Epithelial cell of umbilical artery (primary cell): ENCODE measurements around the gene ATP9A. TPM values are rescaled to one million over a fixed set of nuclear protein-coding genes. Genes with fewer than 3 reads are reported as not detected.

ENCODE experiments used
- total RNA-seq: library from RNA; depleted of rRNA; stranded (reverse); fragments of >200 nt; gene quantifications from 2 replicates; pipeline ENCODE4 v1.2.3, GENCODE V29; 2014

The ATP9A gene
- total RNA-seq = 21.4 and 25.4 TPM in 2 replicates

DNA sequence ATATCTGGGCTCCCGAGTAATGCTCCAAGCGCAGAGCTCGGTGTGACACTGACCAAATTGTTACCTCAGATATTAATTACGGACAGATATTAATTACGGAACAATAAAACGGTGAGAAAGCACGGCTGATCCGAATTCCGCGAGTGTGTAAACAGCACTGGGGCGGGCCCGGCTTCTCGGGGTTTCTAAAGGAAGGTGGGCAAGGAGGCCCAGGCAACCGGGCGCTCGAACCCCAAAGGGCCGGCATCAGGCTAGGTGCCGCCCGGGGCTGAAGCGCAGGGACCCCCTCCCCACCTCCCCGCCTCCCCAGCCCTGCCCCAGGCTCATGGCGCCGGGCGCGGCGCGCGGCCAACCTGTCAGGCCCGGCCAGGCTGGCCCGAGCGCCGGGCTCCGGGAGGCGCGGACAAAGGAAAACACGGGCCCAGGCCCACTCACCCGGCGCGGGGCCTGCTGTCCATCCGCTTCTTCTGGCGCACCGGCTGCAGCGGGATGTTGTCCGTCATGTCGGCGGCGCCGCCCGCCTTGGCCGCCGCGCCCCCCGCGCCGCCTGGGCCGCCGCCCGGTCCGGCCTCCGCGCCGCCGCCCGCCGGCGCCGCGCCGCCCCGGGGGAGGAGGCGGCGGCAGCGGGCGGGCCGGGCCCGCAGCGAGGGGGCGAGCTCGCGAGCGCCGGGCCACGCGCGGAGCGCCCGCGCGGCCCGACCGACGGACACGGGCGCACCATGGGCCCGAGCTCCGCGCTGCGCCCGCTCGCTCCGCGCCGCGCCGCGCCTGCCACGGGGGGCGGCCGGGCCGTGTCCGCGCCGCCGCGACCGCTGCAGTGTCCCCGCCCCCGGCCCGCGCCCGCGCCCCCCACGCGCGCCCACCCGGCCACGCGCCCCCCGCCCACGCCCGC is at the start of gene ATP9A:
TSS of gene ATP9A (minus strand) at position 524 of the 892 bp plus-strand sequence. CDS start at position 503, 21 bp downstream.

GRCh38 chr20:51802170-51802751 is 34.1 kb upstream of the ATP9A start, which contains the start of gene SALL4:
SALL4 (minus strand) TSS chr20:51802521; CDS start chr20:51802408, 113 bp downstream.

Other genes starting within 250 kb of the ATP9A start
- gene NFATC2, start 225.7 kb downstream of the ATP9A start, total RNA-seq = 0.65 and 0.91 TPM in 2 replicates
- gene SALL4, start 34.1 kb upstream of the ATP9A start, total RNA-seq = 0.32 and 0.46 TPM in 2 replicates